ENCODE data around the gene CCDC70. TPM values are rescaled to one million over a fixed set of nuclear protein-coding genes. Genes with fewer than 3 reads are reported as not detected.

Gene CCDC70
- total RNA-seq, 1 experiment from 2014 or later: not detected

GRCh38 chr13:51858433-51859247, 3.1 kb upstream of the CCDC70 start:
- CTCF ChIA-PET: interaction anchor here (0.6 to 1.4 kb wide), 3 partner anchors 43 to 238 kb away, joined by 3 to 5 read pairs (median 3); no protein-coding TSS in a partner anchor
- Mint-ChIP-seq H3K36me3 (ENCODE audit: insufficient read depth, unreplicated experiment) (no peaks in the 10 kb centered on the region), H3K27me3 (ENCODE audit: insufficient read depth, unreplicated experiment) (peaks cover 11% of the 10 kb centered on the region), H3K4me3 (ENCODE audit: unreplicated experiment) (no peak overlapping the region), H3K27ac (ENCODE audit: low read depth, unreplicated experiment) (no peak overlapping the region), H3K9me3 (ENCODE audit: unreplicated experiment) (no peaks in the 10 kb centered on the region), H3K4me1 (ENCODE audit: insufficient read depth, unreplicated experiment) (peaks cover 7% of the 10 kb centered on the region)
- TF ChIP-seq, protein P1, sequence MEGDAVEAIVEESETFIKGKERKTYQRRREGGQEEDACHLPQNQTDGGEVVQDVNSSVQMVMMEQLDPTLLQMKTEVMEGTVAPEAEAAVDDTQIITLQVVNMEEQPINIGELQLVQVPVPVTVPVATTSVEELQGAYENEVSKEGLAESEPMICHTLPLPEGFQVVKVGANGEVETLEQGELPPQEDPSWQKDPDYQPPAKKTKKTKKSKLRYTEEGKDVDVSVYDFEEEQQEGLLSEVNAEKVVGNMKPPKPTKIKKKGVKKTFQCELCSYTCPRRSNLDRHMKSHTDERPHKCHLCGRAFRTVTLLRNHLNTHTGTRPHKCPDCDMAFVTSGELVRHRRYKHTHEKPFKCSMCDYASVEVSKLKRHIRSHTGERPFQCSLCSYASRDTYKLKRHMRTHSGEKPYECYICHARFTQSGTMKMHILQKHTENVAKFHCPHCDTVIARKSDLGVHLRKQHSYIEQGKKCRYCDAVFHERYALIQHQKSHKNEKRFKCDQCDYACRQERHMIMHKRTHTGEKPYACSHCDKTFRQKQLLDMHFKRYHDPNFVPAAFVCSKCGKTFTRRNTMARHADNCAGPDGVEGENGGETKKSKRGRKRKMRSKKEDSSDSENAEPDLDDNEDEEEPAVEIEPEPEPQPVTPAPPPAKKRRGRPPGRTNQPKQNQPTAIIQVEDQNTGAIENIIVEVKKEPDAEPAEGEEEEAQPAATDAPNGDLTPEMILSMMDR (IDR thresholded peaks at IDR 0.05; ENCODE audit: unreplicated experiment): no peak
- BruUV-seq (replicated peaks): no TSS peak
- no peak for DNase-seq (ENCODE audit: unreplicated experiment)
- POLR2A ChIA-PET: interaction anchor here (1.0 kb wide), 1 partner anchor 17 kb away, joined by 5 read pairs; no protein-coding TSS in a partner anchor
- intact Hi-C loops (cut with micrococcal nuclease): no loop called here

DNA sequence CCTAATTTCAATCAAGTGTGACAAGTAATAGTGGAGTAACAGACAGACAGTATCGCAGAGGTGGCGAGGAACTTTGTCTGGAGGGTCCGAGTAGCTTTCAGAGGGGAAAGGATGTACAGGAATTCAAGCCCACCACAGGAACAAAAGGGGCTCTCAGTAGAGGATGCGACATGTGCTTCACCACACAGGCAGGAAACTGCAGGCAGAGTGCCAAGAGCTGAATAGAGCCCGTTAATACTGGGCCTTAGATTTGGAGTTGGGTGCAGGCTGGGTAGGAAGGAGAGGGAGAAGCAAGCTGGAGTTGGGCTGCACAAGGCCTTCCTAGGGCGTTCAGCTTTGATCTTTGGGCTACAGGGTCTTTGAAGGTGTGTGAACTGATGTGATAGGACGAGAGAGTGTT, 1.2 kb downstream of the CCDC70 start:
- no peaks in the 10 kb centered on the region for H3K27me3 Mint-ChIP-seq (ENCODE audit: insufficient read depth, unreplicated experiment)
- no peak overlapping the region for H3K4me3 Mint-ChIP-seq (ENCODE audit: unreplicated experiment)
- no peak overlapping the region for H3K27ac Mint-ChIP-seq (ENCODE audit: low read depth, unreplicated experiment)
- no peak for DNase-seq (ENCODE audit: unreplicated experiment)
- ChIA-PET CTCF (interaction anchor here (0.7 to 1.3 kb wide), 5 partner anchors 9 to 136 kb away, joined by 3 to 4 read pairs (median 4); no protein-coding TSS in a partner anchor), POLR2A (interaction anchor here (0.6 kb wide), 1 partner anchor 9 kb away, joined by 4 read pairs; no protein-coding TSS in a partner anchor)
- no peaks in the 10 kb centered on the region for H3K4me1 Mint-ChIP-seq (ENCODE audit: insufficient read depth, unreplicated experiment)
- TF ChIP-seq, protein P1 (IDR thresholded peaks at IDR 0.05; ENCODE audit: unreplicated experiment): no peak
- no TSS peak for BruUV-seq (replicated peaks)
- no peaks in the 10 kb centered on the region for H3K36me3 Mint-ChIP-seq (ENCODE audit: insufficient read depth, unreplicated experiment)
- intact Hi-C loops (cut with micrococcal nuclease): no loop called here
- H3K9me3 Mint-ChIP-seq (ENCODE audit: unreplicated experiment): no peaks in the 10 kb centered on the region

GRCh38 chr13:51865838-51866237, 4.1 kb downstream of the CCDC70 start:
- intact Hi-C loops (cut with micrococcal nuclease): no loop called here

GRCh38 chr13:51867062-51867461, 5.3 kb downstream of the CCDC70 start:
- no TSS peak for BruUV-seq (replicated peaks)
- DNase-seq (ENCODE audit: unreplicated experiment): no peak
- peaks cover 19% of the 10 kb centered on the region for H3K27me3 Mint-ChIP-seq (ENCODE audit: insufficient read depth, unreplicated experiment)
- TF ChIP-seq, protein P1 (IDR thresholded peaks at IDR 0.05; ENCODE audit: unreplicated experiment): no peak
- ChIA-PET CTCF (no interaction called here), POLR2A (no interaction called here)
- H3K36me3 Mint-ChIP-seq (ENCODE audit: insufficient read depth, unreplicated experiment): no peaks in the 10 kb centered on the region
- H3K27ac Mint-ChIP-seq (ENCODE audit: low read depth, unreplicated experiment): no peak overlapping the region
- no peaks in the 10 kb centered on the region for H3K4me1 Mint-ChIP-seq (ENCODE audit: insufficient read depth, unreplicated experiment)
- intact Hi-C loops (cut with micrococcal nuclease): no loop called here
- H3K4me3 Mint-ChIP-seq (ENCODE audit: unreplicated experiment): no peak overlapping the region
- H3K9me3 Mint-ChIP-seq (ENCODE audit: unreplicated experiment): no peaks in the 10 kb centered on the region

More at GRCh38 chr13:51865838-51866237, 4.1 kb downstream of the CCDC70 start:
- ChIA-PET CTCF (no interaction called here), POLR2A (no interaction called here)
- Mint-ChIP-seq H3K4me1 (ENCODE audit: insufficient read depth, unreplicated experiment) (no peaks in the 10 kb centered on the region), H3K4me3 (ENCODE audit: unreplicated experiment) (no peak overlapping the region), H3K27ac (ENCODE audit: low read depth, unreplicated experiment) (no peak overlapping the region), H3K36me3 (ENCODE audit: insufficient read depth, unreplicated experiment) (no peaks in the 10 kb centered on the region), H3K27me3 (ENCODE audit: insufficient read depth, unreplicated experiment) (peaks cover 19% of the 10 kb centered on the region), H3K9me3 (ENCODE audit: unreplicated experiment) (no peaks in the 10 kb centered on the region)
- TF ChIP-seq, protein P1 (IDR thresholded peaks at IDR 0.05; ENCODE audit: unreplicated experiment): no peak
- no TSS peak for BruUV-seq (replicated peaks)
- no peak for DNase-seq (ENCODE audit: unreplicated experiment)

Data from MCF 10A (cell line).